Dermis microvascular lymphatic vessel endothelial cell (primary cell): ENCODE results near the gene ADGRL2. TPM values are rescaled to one million over a fixed set of nuclear protein-coding genes. Genes with fewer than 3 reads are reported as not detected.
"Not testable (repeated sequence)": the region's sequence is repeated elsewhere in the genome, so short reads cannot be mapped to it uniquely, and the experiment has no call there.

ENCODE experiments used
- DNase-seq, 2 donors: peaks; one replicate each; pipeline versions ENCODE4 v3.0.0 to v3.0.0-alpha.2; 2010; ENCODE audit warnings: low read depth in 2 of 2
- total RNA-seq: library from RNA; depleted of rRNA; stranded (reverse); fragments of >200 nt; gene quantifications from 2 replicates; pipeline ENCODE4 v1.2.1, GENCODE V29; 2014

ADGRL2 gene
- total RNA-seq, 1 donor from 2014 or later, result 20.9 TPM

- DNase-seq, result no peak
Observed at GRCh38 chr1:81846630-81847029, 45.9 kb downstream of the ADGRL2 start.

- DNase-seq, result no peak
Observed at GRCh38 chr1:81847063-81847462, 46.3 kb downstream of the ADGRL2 start.

DNA sequence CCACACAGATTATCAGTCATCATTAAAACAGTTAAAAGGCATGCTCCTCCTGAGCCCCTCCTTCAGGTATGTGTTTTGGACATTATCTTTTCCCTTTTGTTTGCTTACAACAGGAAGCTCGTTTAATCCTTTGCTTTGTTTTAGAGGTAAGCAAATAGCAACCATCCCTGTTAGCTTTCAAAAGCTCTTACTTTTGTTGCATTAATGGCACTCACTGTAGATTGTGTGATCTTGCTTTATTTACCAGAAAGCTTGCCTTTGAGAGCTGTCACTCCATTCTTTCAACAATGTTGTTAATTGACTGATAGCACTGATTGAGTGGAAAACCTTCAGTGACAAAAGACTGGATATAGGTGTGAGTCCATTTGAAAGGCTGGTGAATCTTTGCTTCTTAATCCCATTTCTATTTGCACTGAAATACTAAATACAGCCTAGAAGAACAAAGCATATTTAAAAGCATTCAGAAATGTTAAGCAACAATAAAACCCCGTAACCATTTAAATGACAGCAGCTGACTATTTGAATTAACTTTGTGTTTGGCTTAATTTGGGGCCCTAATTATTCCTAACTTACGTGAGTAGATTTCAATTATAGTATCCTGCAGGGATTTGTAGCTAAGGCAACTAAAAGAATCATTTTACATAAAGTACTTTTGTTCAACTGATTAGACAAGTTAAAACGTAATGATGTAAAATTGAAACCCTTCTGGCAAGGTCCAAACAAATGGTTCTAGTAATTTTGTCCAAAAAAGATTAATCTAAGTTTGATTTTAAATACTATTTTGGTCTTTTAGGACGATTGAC is 48.3 kb downstream of the ADGRL2 start:
- DNase-seq, result no peak

- no peak for DNase-seq
Observed at GRCh38 chr1:81850031-81850430, 49.3 kb downstream of the ADGRL2 start.

- no peak for DNase-seq
Observed at GRCh38 chr1:81850495-81850894, 49.8 kb downstream of the ADGRL2 start.

GRCh38 chr1:81851217-81851616 is 50.5 kb downstream of the ADGRL2 start:
- DNase-seq, result no peak

GRCh38 chr1:81852961-81853360 is 52.2 kb downstream of the ADGRL2 start:
- DNase-seq, result no peak

DNA sequence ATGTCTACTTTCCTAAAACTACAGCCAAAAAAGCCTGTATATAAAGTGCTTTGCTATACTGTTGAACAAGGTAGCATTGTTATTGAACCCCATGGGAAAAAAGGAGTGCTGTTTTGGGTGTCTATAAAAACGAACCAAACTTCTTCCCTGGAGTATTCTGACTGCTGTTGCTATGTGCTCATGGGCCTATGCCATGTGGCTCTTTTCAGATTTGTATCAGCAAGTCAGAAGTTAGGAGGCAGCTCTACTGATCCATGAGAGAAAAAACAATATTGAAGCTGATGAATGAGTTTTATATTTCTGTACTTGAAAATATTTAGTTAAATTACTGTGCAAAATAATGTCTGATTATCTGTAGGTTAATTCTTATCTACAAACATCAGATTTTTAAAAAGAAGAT is 66.5 kb downstream of the ADGRL2 start:
- DNase-seq, result no peak

DNA sequence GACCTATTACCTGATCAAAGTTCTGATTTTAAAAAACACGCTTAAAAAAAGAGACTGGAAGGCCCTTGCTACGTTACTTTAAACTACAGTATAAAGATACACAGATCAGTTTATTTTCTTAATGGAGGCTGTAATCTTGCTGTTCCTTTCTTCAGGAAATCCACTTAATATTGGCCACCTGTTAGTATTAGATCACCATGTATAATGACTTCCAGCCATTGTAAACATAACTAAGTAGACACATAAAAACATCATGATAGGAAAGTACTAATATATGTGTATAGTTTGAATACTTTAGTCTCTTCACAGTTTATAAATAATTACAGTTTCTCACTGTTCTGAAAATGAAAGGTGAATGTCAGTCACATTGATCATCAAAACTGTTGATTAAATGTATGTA is 68.6 kb downstream of the ADGRL2 start:
- DNase-seq, result peak in 1 of 2 donors; percentile 67

DNA sequence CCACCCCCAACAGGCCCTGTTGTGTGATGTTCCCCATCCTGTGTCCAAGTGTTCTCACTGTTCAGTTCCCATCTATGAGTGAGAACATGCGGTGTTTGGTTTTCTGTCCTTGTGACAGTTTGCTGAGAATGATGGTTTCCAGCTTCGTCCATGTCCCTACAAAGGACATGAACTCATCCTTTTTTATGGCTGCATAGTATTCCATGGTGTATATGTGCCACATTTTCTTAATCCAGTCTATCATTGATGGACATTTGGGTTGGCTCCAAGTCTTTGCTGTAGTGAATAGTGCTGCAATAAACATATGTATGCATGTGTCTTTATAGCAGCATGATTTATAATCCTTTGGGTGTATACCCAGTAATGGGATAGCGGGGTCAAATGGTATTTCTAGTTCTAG is 70.4 kb downstream of the ADGRL2 start:
- DNase-seq, result not testable (repeated sequence)

GRCh38 chr1:81873946-81874345 is 73.2 kb downstream of the ADGRL2 start:
- no peak for DNase-seq

- no peak for DNase-seq
Observed at GRCh38 chr1:81874461-81874860, 73.7 kb downstream of the ADGRL2 start.

DNA sequence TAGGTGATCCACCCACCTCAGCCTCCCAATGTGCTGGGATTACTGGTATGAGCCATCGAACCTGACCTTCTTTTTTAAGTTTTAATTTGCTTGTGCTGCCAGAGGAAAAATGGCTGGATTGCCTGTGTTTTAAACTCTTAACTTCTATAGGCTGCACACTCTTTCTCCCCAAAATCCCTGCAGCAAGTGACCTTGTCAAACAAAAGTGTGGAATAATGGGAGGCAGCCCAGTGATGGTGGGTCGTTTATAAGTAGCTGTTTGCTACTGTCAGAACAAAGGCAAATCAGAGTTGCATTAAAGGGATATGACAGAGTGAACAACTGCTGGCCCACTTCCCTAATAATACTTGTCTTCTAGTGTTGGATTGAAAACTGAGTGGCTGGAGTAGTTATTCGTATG is 74.2 kb downstream of the ADGRL2 start:
- DNase-seq, result no peak

GRCh38 chr1:81876901-81877733 is 76.4 kb downstream of the ADGRL2 start:
- DNase-seq, result peak in 1 of 2 donors; percentile 73

DNA sequence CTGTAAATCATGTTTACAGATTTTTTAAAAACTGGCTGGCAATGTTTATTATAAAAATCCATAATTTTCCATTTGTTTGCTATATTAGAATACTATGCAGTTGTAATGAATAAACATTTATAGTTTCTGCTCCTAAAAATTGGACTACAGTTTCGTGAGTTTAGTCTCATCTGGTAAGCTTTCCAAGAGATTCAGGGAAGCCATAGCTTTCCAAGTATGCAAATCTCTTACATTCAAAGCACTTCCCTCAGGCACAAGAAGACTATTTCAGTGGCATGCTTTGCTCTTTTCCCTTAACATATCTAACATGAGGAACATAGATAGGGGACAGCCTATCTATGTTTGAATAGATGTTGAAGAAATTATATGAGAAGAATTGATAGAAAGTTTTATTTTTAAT is 77.2 kb downstream of the ADGRL2 start:
- DNase-seq, result no peak

DNA sequence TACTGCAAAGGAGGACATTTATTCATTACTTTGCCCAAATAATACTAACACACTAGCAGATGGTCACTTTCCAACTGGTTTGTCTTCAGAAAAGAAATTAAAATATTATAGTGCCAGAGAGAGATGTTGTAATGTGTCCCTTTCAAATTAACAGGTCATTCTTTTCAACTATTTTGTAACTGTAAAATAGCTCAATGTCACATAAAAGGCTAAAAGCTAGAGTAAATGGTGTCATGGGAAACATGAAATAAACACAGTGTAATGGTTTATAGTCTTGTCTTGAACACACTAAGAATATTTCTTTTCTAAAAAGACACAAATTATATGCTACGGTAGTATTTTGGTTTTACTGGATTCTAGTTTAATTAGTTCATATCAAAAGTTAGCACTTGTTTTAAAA is 77.8 kb downstream of the ADGRL2 start:
- no peak for DNase-seq

- DNase-seq, result no peak
Observed at GRCh38 chr1:81880781-81881180, 80.0 kb downstream of the ADGRL2 start.

DNA sequence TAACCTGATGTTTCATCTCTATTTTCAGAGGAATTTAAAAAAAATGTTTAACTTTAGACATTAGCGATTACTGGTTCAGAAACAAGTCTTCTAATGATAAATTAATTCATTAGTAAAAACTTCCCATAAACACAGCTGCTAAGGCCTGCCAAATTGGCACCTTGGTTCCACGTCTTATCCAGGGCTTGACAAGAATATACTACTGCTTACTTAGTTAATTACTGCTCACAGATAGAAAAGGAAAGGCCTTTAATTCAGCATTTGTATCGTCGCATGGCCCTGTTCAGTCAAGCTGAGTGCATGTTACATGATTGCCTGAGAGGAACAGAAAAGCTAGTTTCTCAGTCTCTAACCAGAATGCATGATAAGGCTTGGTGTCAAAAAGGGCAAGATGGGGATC is 84.6 kb downstream of the ADGRL2 start:
- DNase-seq, result no peak

- not testable (repeated sequence) for DNase-seq
Observed at GRCh38 chr1:81886292-81886691, 85.6 kb downstream of the ADGRL2 start.

- peak in 1 of 2 donors; percentile 49 for DNase-seq
Observed at GRCh38 chr1:81887421-81888144, 86.8 kb downstream of the ADGRL2 start.

GRCh38 chr1:81889166-81889565 is 88.4 kb downstream of the ADGRL2 start:
- no peak for DNase-seq

- DNase-seq, result no peak
Observed at GRCh38 chr1:81894867-81895266, 94.1 kb downstream of the ADGRL2 start.
